Measurements from ENCODE around the gene SLC26A11.

- TF ChIP-seq CTCF (IDR thresholded peaks at IDR 0.05) (no peak), EZH2 (IDR thresholded peaks at IDR 0.05; ENCODE audit: borderline replicate concordance, insufficient read depth, low read depth, low read length, poor library complexity, severe bottlenecking) (no peak)
Observed at GRCh38 chr17:80227156-80227555, 6.9 kb downstream of the SLC26A11 start.
